ENCODE results near the gene ACSL5.

ACSL5 gene

GRCh38 chr10:112363696-112364688 is 9.9 kb upstream of the ACSL5 start:
- TF ChIP-seq, protein P1, sequence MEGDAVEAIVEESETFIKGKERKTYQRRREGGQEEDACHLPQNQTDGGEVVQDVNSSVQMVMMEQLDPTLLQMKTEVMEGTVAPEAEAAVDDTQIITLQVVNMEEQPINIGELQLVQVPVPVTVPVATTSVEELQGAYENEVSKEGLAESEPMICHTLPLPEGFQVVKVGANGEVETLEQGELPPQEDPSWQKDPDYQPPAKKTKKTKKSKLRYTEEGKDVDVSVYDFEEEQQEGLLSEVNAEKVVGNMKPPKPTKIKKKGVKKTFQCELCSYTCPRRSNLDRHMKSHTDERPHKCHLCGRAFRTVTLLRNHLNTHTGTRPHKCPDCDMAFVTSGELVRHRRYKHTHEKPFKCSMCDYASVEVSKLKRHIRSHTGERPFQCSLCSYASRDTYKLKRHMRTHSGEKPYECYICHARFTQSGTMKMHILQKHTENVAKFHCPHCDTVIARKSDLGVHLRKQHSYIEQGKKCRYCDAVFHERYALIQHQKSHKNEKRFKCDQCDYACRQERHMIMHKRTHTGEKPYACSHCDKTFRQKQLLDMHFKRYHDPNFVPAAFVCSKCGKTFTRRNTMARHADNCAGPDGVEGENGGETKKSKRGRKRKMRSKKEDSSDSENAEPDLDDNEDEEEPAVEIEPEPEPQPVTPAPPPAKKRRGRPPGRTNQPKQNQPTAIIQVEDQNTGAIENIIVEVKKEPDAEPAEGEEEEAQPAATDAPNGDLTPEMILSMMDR (IDR thresholded peaks at IDR 0.05) = no peak

DNA sequence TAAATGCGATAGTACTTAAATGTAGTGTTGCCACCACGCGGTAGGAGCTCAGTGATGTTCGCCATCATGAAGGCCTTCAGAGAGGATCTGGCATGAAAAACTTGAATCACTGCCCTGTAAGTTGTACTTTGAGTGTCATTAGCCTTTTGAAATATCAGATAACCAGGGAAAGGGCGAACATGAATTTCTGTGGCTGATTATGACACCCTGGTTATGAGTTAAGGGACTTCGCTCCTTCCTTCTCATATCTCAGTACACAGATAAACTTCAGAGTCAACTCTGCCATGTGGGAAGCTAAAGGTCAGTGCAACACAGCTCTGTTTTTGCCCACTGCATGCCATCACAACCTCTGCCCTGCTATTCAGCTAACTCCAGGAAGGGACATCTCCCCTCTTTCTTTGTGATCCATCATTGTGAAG is 8.9 kb upstream of the ACSL5 start:
- TF ChIP-seq, protein P1 (IDR thresholded peaks at IDR 0.05) = no peak

- TF ChIP-seq, protein P1 (IDR thresholded peaks at IDR 0.05) = no peak
Observed at GRCh38 chr10:112365451-112365850, 8.5 kb upstream of the ACSL5 start.

- TF ChIP-seq, protein P1 (IDR thresholded peaks at IDR 0.05) = no peak
Observed at GRCh38 chr10:112366992-112367391, 6.9 kb upstream of the ACSL5 start.

DNA sequence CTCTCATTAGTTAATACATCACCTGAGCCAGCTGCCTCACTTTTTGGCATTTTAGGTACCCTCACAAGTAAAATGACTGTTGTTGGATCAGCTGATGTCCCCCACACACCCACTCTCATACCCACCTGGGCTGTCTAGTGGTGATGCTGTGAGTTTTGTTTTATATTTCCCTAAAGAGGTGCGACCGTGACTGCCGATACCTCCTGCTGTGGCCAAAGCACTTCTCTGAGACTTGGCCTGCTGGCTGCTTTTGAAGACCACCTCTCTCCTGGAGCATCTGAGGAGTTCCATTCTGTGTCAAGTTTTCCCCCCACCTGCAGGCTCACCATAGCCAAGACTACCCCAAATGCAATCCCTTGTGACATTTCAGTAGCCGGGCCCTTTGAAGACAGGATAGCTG is 6.4 kb upstream of the ACSL5 start:
- TF ChIP-seq, protein P1 (IDR thresholded peaks at IDR 0.05) = no peak

DNA sequence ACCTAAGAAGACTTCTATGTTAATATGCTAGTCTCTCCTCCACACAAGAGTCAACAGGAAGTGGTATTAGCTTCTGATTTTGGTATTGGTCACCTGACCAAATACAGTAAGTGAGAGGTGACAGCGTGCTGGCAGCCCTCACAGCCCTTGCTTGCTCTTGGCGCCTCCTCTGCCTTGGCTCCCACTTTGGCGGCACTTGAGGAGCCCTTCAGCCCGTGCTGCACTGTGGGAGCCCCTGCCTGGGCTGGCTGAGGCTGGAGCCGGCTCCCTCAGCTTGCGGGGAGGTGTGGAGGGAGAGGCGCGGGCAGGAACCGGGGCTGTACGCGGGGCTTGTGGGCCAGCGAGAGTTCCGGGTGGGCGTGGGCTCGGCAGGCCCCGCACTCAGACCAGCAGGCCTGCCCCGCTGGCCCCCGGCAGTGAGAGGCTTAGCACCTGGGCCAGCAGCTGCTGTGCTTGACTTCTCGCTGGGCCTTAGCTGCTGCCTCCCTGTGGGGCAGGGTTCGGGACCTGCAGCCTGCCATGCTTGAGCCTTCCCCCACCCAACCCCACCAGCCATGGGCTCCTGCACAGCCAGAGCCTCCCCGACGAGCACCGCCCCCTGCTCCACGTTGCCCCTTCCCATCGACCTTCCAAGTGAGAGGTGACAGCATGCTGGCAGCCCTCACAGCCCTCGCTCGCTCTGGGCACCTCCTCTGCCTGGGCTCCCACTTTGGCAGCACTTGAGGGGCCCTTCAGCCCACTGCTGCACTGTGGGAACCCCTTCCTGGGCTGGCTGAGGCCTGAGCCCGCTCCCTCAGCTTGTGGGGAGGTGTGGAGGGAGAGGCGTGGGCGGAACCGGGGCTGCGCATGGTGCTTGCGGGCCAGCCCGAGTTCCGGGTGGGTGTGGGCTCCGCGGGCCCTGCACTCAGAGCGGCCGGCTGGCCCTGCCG is 4.2 kb upstream of the ACSL5 start:
- TF ChIP-seq, protein P1 (IDR thresholded peaks at IDR 0.05) = no peak

- TF ChIP-seq, protein P1 (IDR thresholded peaks at IDR 0.05) = no peak
Observed at GRCh38 chr10:112370424-112370819, 3.5 kb upstream of the ACSL5 start.
